CD4-positive, alpha-beta memory T cell (primary cell): ENCODE results near the gene MARK3. TPM values are rescaled to one million over a fixed set of nuclear protein-coding genes. Genes with fewer than 3 reads are reported as not detected.

ENCODE experiments used
- CTCF ChIA-PET: fragments of 350-600 bp; sonication (Branson Sonifier 250); formaldehyde crosslinking; loops from one replicate; lab custom pipeline; 2021; ENCODE audit warnings: inconsistent platforms; ENCODE audit not compliant: partially characterized antibody; lab: Charles Lee
- POLR2A ChIA-PET: fragments of 350-600 bp; sonication (Branson Sonifier 250); formaldehyde crosslinking; loops from one replicate; lab custom pipeline; 2021; ENCODE audit not compliant: partially characterized antibody; lab: Charles Lee
- DNase-seq, 5 donors: peaks; one replicate each; pipeline versions ENCODE4 v3.0.0 to v3.0.0-alpha.2; 2020 to 2022; ENCODE audit warnings: mixed read lengths in 1 of 5
- H3K27ac ChIP-seq: one replicate; pipeline ENCODE4 v1.7.0; 2013; ENCODE audit warnings: low read depth, low read length
- H3K27me3 ChIP-seq: 2 replicates; pipeline ENCODE4 v1.7.0; 2013; ENCODE audit warnings: mild to moderate bottlenecking, low read length, moderate library complexity; ENCODE audit not compliant: insufficient read depth
- H3K36me3 ChIP-seq: 2 replicates; pipeline ENCODE4 v1.7.0; 2013; ENCODE audit warnings: mild to moderate bottlenecking, low read length, moderate library complexity; ENCODE audit not compliant: insufficient read depth
- H3K4me1 ChIP-seq: 2 replicates; pipeline ENCODE4 v1.7.0; 2013; ENCODE audit warnings: mild to moderate bottlenecking, low read length, moderate library complexity; ENCODE audit not compliant: insufficient read depth
- H3K4me3 ChIP-seq, 2 donors: one replicate each; pipeline ENCODE4 v1.7.0; 2013; ENCODE audit warnings: low read length in 2 of 2, mild to moderate bottlenecking in 1 of 2
- H3K9me3 ChIP-seq, 2 donors: one replicate each; pipeline ENCODE4 v1.7.0; 2013; ENCODE audit warnings: low read length in 2 of 2, control low read depth in 1 of 2; ENCODE audit not compliant: control insufficient read depth in 1 of 2
- H3K27ac Mint-ChIP-seq, 7 donors: one replicate each; pipeline ENCODE4 v1.8.0; 2020 to 2021; ENCODE audit warnings: mixed read lengths in 7 of 7, mild to moderate bottlenecking in 6 of 7, inconsistent platforms in 3 of 7, moderate library complexity in 3 of 7
- H3K27me3 Mint-ChIP-seq, 2 donors: one replicate each; pipeline ENCODE4 v1.8.0; 2020 to 2021; ENCODE audit warnings: mixed read lengths in 2 of 2
- H3K36me3 Mint-ChIP-seq, 2 donors: one replicate each; pipeline ENCODE4 v1.8.0; 2020 to 2021; ENCODE audit warnings: mixed read lengths in 2 of 2, inconsistent platforms in 1 of 2, mild to moderate bottlenecking in 1 of 2
- H3K4me1 Mint-ChIP-seq, 4 donors: one replicate each; pipeline ENCODE4 v1.8.0; 2020 to 2021; ENCODE audit warnings: mixed read lengths in 4 of 4, mild to moderate bottlenecking in 1 of 4
- H3K4me3 Mint-ChIP-seq, 8 donors: one replicate each; pipeline ENCODE4 v1.8.0; 2020 to 2021; ENCODE audit warnings: mixed read lengths in 8 of 8, mild to moderate bottlenecking in 7 of 8, moderate library complexity in 6 of 8, inconsistent platforms in 3 of 8
- H3K9me3 Mint-ChIP-seq, 8 donors: one replicate each; pipeline ENCODE4 v1.8.0; 2020 to 2021; ENCODE audit warnings: mixed read lengths in 8 of 8, mild to moderate bottlenecking in 5 of 8, inconsistent platforms in 3 of 8, moderate library complexity in 1 of 8
- intact Hi-C: fragments of 100-400 bp; cut with micrococcal nuclease; formaldehyde crosslinking; loops from one replicate; pipeline ENCODE4 v1.15.1; 2023
- polyA plus RNA-seq, 2 donors: library from polyadenylated mRNA; unstranded; fragments of 300-500 nt; fragmentation: Illumina TruSeq; gene quantifications; one replicate each; pipeline ENCODE4 v1.2.3, GENCODE V29; 2021
- total RNA-seq, 2 experiments: library from RNA; stranded (reverse); gene quantifications; one replicate each; pipeline ENCODE4 v1.2.3, GENCODE V29; 2021

The MARK3 gene
- total and polyA plus RNA-seq, 4 experiments from 2014 or later, result 18.4 to 113 (median 76.2) TPM

DNA sequence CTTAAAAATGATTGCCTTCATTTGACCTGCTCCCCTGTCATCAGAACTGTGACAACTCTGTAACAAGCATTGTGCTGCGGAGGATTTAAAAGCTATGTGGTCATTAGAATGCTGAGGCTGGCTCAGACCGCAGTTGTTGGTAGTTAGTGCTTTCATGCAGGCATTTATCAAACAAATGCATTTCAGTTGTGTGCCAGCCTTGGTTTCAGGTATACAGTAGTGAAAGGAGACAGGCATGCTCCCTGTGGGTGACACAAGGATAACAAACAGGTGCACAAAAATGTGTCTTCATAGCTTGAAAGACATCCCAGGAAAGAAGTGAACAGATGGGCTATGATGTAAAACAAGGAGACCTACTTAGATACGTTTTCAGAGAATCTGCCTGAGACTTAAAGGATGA, 60.6 kb downstream of the MARK3 start:
- no peak overlapping the region for H3K4me3 ChIP-seq
- CTCF ChIA-PET, result no interaction called here
- H3K9me3 Mint-ChIP-seq, result no peaks in the 10 kb centered on the region
- no peaks in the 10 kb centered on the region for H3K36me3 ChIP-seq
- H3K4me1 ChIP-seq, result peaks cover 15% of the 10 kb centered on the region
- H3K27ac Mint-ChIP-seq, result peak overlapping the region in 5 of 7 donors; percentile 3 to 39 (median 10)
- H3K36me3 Mint-ChIP-seq, result peaks cover 7 to 12% of the 10 kb centered on the region in 2 donors
- POLR2A ChIA-PET, result no interaction called here
- H3K9me3 ChIP-seq, result no peaks in the 10 kb centered on the region
- H3K27me3 ChIP-seq, result no peaks in the 10 kb centered on the region
- peak overlapping the region in 1 of 8 donors; percentile 18 for H3K4me3 Mint-ChIP-seq
- H3K27ac ChIP-seq, result no peak overlapping the region
- DNase-seq, result no peak
- H3K27me3 Mint-ChIP-seq, result no peaks in the 10 kb centered on the region
- peaks cover 33 to 52% (median 41%) of the 10 kb centered on the region in 4 donors for H3K4me1 Mint-ChIP-seq
- intact Hi-C loops, result no loop called here

DNA sequence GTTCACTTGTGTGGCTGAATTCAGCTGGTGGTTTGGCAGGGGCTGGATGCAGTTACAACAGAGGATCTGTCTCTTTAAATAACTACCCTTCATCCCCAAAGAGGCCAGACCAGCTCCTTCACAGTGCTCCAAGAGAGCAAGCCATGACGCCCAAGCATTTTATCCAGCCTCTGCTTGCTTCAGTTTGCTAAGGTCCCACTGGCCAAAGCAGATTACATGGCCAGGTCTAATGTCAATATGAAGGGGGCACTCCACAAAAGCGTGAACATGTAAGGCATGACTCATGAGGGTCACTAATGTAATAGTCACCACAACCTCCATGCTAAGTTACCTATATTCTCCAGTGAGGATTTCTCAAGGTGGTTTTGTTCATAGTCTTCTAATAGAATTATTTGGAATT, 62.9 kb downstream of the MARK3 start:
- no peaks in the 10 kb centered on the region for H3K9me3 Mint-ChIP-seq
- CTCF ChIA-PET, result no interaction called here
- H3K27me3 Mint-ChIP-seq, result no peaks in the 10 kb centered on the region
- no peak overlapping the region for H3K27ac ChIP-seq
- POLR2A ChIA-PET, result no interaction called here
- no peak overlapping the region for H3K27ac Mint-ChIP-seq
- intact Hi-C loops, result no loop called here
- peaks cover 4% of the 10 kb centered on the region for H3K36me3 ChIP-seq
- H3K9me3 ChIP-seq, result no peaks in the 10 kb centered on the region
- no peaks in the 10 kb centered on the region for H3K27me3 ChIP-seq
- peaks cover 11 to 27% of the 10 kb centered on the region in 2 donors for H3K36me3 Mint-ChIP-seq
- no peak overlapping the region for H3K4me3 Mint-ChIP-seq
- no peak overlapping the region for H3K4me3 ChIP-seq
- H3K4me1 ChIP-seq, result peaks cover 15% of the 10 kb centered on the region
- H3K4me1 Mint-ChIP-seq, result peaks cover 35 to 46% (median 41%) of the 10 kb centered on the region in 4 donors
- no peak for DNase-seq

DNA sequence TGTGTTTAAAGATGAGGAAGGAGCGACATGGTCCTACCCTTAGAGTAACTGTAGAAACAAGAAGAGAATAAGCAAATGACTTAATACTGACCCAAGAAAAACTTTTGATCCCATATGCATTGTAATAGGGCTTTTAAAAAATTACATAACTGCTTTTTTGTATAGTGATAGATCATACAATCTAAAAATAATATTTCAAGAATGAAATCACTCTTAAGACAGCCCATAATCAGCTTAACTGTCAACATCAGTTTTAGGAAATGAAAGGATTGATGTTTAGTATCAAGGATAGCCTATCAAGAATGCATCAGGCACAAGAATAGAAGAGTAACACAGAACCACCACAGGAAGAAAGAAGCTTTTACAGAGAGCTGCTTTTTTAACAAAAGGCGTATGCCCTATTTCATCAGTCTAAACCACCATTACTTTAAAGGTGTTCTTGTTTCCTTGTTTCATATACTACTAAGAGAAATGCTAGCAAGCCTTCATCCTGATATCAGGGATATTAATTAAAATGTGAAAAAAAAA, 64.5 kb downstream of the MARK3 start:
- Histone ChIP-seq H3K4me3 (no peak overlapping the region), H3K27me3 (no peaks in the 10 kb centered on the region), H3K9me3 (no peaks in the 10 kb centered on the region), H3K36me3 (peaks cover 4% of the 10 kb centered on the region), H3K4me1 (peaks cover 15% of the 10 kb centered on the region), H3K27ac (no peak overlapping the region)
- H3K27me3 Mint-ChIP-seq, result no peaks in the 10 kb centered on the region
- peaks cover 4 to 30% of the 10 kb centered on the region in 2 donors for H3K36me3 Mint-ChIP-seq
- ChIA-PET POLR2A (interaction anchor here (1.3 kb wide), 1 partner anchor 15 kb away, joined by 3 read pairs; no protein-coding TSS in a partner anchor), CTCF (interaction anchor here (1.3 to 1.9 kb wide), 3 partner anchors 8 to 59 kb away, joined by 3 to 6 read pairs (median 3); no protein-coding TSS in a partner anchor)
- no peak overlapping the region for H3K4me3 Mint-ChIP-seq
- peaks cover 28 to 40% (median 32%) of the 10 kb centered on the region in 4 donors for H3K4me1 Mint-ChIP-seq
- intact Hi-C loops, result no loop called here
- peak overlapping the region in 4 of 7 donors; percentile 18 to 79 (median 58) for H3K27ac Mint-ChIP-seq
- DNase-seq, result no peak
- H3K9me3 Mint-ChIP-seq, result no peaks in the 10 kb centered on the region

DNA sequence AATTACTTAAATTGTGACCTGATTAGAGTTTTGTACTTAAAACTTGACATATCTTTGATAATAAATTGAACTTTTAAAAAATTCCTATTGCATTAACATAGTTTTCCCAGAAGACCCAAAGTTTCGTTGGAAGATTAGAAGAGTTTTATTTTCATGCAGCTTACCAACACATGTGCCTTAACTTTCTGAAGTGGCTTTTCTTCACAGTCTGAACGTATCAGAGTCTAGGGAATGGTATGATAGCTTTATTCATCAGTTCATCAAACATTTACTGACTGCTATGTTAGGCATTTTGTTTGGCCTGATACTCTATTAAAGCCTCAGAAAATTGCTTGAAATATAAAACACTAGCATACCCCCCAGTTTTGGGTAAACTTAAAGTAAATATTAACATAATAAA, 65.2 kb downstream of the MARK3 start:
- no peak overlapping the region for H3K4me3 ChIP-seq
- Mint-ChIP-seq H3K4me1 (peaks cover 24 to 33% (median 30%) of the 10 kb centered on the region in 4 donors), H3K9me3 (no peaks in the 10 kb centered on the region), H3K4me3 (no peak overlapping the region), H3K36me3 (peaks cover 4 to 33% of the 10 kb centered on the region in 2 donors), H3K27me3 (no peaks in the 10 kb centered on the region), H3K27ac (peak overlapping the region in 1 of 7 donors; percentile 15)
- POLR2A ChIA-PET, result interaction anchor here (1.3 kb wide), 1 partner anchor 14 kb away, joined by 3 read pairs; no protein-coding TSS in a partner anchor
- peaks cover 4% of the 10 kb centered on the region for H3K36me3 ChIP-seq
- H3K4me1 ChIP-seq, result peaks cover 15% of the 10 kb centered on the region
- CTCF ChIA-PET, result interaction anchor here (0.8 to 1.9 kb wide), 4 partner anchors 8 to 68 kb away, joined by 3 to 6 read pairs (median 3); no protein-coding TSS in a partner anchor
- intact Hi-C loops, result no loop called here
- DNase-seq, result no peak
- no peaks in the 10 kb centered on the region for H3K9me3 ChIP-seq
- no peaks in the 10 kb centered on the region for H3K27me3 ChIP-seq
- no peak overlapping the region for H3K27ac ChIP-seq

DNA sequence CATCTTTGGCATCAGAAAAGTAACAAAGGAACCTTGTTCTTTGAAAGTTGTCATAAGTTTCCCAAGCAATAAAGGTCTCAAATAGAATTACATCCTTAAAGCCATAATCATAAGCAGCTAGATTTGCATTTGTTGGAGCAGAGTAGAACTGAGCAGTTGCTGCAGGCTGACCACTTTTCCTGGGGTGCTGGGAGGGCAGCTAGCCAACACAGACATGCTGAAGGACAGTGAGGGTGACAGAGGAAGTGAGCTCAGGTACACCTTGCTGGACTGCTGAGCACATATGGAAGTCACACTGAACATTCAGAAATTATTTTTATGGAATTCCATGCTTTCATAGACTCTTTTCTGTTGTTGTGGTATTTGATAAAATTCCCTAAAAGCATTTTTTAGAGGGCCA, 66.2 kb downstream of the MARK3 start:
- H3K27me3 ChIP-seq, result no peaks in the 10 kb centered on the region
- no peak for DNase-seq
- Mint-ChIP-seq H3K36me3 (peaks cover 8 to 38% of the 10 kb centered on the region in 2 donors), H3K9me3 (no peaks in the 10 kb centered on the region), H3K27ac (peak overlapping the region in 3 of 7 donors; percentile 25 to 70 (median 47)), H3K4me3 (no peak overlapping the region), H3K4me1 (peaks cover 22 to 29% (median 27%) of the 10 kb centered on the region in 4 donors), H3K27me3 (no peaks in the 10 kb centered on the region)
- no peak overlapping the region for H3K27ac ChIP-seq
- no peaks in the 10 kb centered on the region for H3K9me3 ChIP-seq
- ChIA-PET CTCF (interaction anchor here (0.7 to 1.3 kb wide), 2 partner anchors 16 to 182 kb away, joined by 3 to 4 read pairs; no protein-coding TSS in a partner anchor), POLR2A (no interaction called here)
- peaks cover 11% of the 10 kb centered on the region for H3K4me1 ChIP-seq
- H3K4me3 ChIP-seq, result no peak overlapping the region
- intact Hi-C loops, result no loop called here
- H3K36me3 ChIP-seq, result peaks cover 4% of the 10 kb centered on the region

DNA sequence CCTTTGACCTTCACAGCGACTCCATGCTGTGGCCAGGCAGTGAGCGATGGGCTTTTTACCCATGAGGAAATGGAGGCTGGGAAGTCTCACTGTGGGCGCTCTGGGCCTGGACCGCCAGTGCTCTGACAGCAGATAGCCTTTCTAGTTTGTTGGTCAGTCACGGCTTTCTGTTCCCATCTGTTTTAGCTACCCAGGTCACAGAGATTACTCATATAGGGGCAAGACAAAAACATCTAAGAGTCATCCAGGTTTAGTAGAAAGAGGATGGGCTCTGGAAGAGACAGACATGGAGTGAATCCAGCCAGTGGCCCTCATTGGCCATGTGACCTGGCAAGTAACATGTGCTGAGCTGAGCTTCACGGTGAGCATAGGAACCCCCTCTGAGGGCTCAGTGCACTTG, 68.6 kb downstream of the MARK3 start:
- Mint-ChIP-seq H3K36me3 (peaks cover 14 to 45% of the 10 kb centered on the region in 2 donors), H3K4me1 (peaks cover 12 to 20% (median 13%) of the 10 kb centered on the region in 4 donors), H3K9me3 (no peaks in the 10 kb centered on the region), H3K27me3 (no peaks in the 10 kb centered on the region), H3K27ac (peak overlapping the region in 2 of 7 donors; percentile 7 to 60), H3K4me3 (no peak overlapping the region)
- Histone ChIP-seq H3K4me3 (no peak overlapping the region), H3K4me1 (peaks cover 15% of the 10 kb centered on the region), H3K27ac (no peak overlapping the region), H3K36me3 (peaks cover 12% of the 10 kb centered on the region), H3K27me3 (no peaks in the 10 kb centered on the region), H3K9me3 (no peaks in the 10 kb centered on the region)
- ChIA-PET CTCF (interaction anchor here (1.6 kb wide), 1 partner anchor 16 kb away, joined by 3 read pairs; no protein-coding TSS in a partner anchor), POLR2A (no interaction called here)
- intact Hi-C loops, result no loop called here
- no peak for DNase-seq

DNA sequence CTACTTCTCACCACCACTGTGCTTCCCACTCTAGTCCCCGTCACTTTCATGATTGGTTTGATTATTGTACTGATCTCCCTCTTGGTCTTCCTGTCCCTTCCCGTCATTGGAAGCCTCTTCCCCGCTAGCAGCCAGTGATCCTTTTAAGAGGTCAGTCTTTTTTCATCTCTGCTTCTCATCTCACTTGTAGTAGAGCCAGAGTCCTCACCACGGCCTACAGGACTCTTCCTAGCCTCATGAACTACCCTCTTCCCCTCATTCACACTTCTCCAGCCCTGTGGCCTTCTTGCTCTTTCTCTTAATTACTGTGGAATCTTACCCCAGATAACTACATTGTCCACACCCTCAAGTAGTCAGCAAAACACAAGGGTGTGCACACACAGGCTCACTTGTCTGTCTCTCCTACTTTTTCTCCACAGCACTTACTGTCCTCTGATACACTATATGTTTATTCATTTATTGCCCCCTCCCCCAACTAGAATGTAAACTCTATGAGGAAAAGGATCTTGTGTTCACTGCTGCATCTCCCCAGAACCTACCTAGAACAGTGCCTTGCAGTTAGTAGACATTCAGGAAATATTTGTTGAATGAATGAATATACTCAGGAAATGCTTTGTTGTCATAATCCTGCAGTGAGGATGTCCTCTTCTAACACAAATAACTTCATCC, 71.1 kb downstream of the MARK3 start:
- H3K36me3 ChIP-seq, result peaks cover 11% of the 10 kb centered on the region
- Mint-ChIP-seq H3K9me3 (no peaks in the 10 kb centered on the region), H3K27me3 (no peaks in the 10 kb centered on the region), H3K4me3 (no peak overlapping the region), H3K36me3 (peaks cover 16 to 47% of the 10 kb centered on the region in 2 donors), H3K27ac (peak overlapping the region in 6 of 7 donors; percentile 48 to 84 (median 76)), H3K4me1 (peaks cover 14 to 22% (median 18%) of the 10 kb centered on the region in 4 donors)
- no peak overlapping the region for H3K4me3 ChIP-seq
- intact Hi-C loops, result no loop called here
- no peak for DNase-seq
- H3K9me3 ChIP-seq, result no peaks in the 10 kb centered on the region
- POLR2A ChIA-PET, result no interaction called here
- no peak overlapping the region for H3K27ac ChIP-seq
- CTCF ChIA-PET, result interaction anchor here (0.5 kb wide), 1 partner anchor 65 kb away, joined by 3 read pairs; no protein-coding TSS in a partner anchor
- no peaks in the 10 kb centered on the region for H3K27me3 ChIP-seq
- peaks cover 20% of the 10 kb centered on the region for H3K4me1 ChIP-seq
